HUES48 (cell line): ENCODE measurements around the gene RBM19.

Source experiments
- H3K27ac ChIP-seq: one replicate; pipeline ENCODE4 v1.7.0; 2013; ENCODE audit warnings: low read depth, low read length, inconsistent platforms
- H3K27me3 ChIP-seq: 2 replicates; pipeline ENCODE4 v1.6.1; 2013; ENCODE audit warnings: mild to moderate bottlenecking, low read length; ENCODE audit not compliant: control insufficient read depth, insufficient read depth
- H3K36me3 ChIP-seq: 2 replicates; pipeline ENCODE4 v1.6.1; 2013; ENCODE audit warnings: low read length; ENCODE audit not compliant: control insufficient read depth, insufficient read depth
- H3K4me1 ChIP-seq: 2 replicates; pipeline ENCODE4 v1.6.1; 2013; ENCODE audit warnings: mild to moderate bottlenecking, low read length; ENCODE audit not compliant: control insufficient read depth, insufficient read depth
- H3K4me3 ChIP-seq: 2 replicates; pipeline ENCODE4 v1.5.1; 2013; ENCODE audit warnings: mild to moderate bottlenecking, low read depth, low read length
- H3K9ac ChIP-seq: 2 replicates; pipeline ENCODE4 v1.6.1; 2013; ENCODE audit warnings: mild to moderate bottlenecking, low read depth, low read length, moderate library complexity
- H3K9me3 ChIP-seq: 2 replicates; pipeline ENCODE4 v1.6.1; 2013; ENCODE audit warnings: low read length; ENCODE audit not compliant: control insufficient read depth, insufficient read depth

RBM19 gene

DNA sequence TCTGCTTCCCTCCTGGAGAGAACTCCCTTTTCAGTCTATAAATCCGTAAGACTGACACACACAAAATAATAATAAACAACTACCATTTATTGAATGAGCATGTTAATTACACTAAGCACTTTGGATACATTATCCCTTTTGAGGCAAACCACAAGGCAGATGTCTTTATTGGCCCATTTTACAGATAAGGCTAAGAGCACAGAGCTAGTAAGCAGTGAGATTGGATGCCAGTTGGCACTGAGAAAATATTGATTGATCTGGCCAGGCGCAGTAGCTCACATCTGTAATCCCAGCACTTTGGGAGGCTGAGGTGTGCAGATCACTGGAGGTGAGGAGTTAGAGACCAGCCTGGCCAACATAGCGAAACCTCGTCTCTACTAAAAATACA is 21.9 kb upstream of the RBM19 start:
- no peak overlapping the region for H3K9ac ChIP-seq
- H3K4me3 ChIP-seq = no peak overlapping the region
- no peaks in the 10 kb centered on the region for H3K4me1 ChIP-seq
- H3K9me3 ChIP-seq = no peaks in the 10 kb centered on the region
- H3K36me3 ChIP-seq = no peaks in the 10 kb centered on the region
- H3K27ac ChIP-seq = no peak overlapping the region
- H3K27me3 ChIP-seq = no peaks in the 10 kb centered on the region

DNA sequence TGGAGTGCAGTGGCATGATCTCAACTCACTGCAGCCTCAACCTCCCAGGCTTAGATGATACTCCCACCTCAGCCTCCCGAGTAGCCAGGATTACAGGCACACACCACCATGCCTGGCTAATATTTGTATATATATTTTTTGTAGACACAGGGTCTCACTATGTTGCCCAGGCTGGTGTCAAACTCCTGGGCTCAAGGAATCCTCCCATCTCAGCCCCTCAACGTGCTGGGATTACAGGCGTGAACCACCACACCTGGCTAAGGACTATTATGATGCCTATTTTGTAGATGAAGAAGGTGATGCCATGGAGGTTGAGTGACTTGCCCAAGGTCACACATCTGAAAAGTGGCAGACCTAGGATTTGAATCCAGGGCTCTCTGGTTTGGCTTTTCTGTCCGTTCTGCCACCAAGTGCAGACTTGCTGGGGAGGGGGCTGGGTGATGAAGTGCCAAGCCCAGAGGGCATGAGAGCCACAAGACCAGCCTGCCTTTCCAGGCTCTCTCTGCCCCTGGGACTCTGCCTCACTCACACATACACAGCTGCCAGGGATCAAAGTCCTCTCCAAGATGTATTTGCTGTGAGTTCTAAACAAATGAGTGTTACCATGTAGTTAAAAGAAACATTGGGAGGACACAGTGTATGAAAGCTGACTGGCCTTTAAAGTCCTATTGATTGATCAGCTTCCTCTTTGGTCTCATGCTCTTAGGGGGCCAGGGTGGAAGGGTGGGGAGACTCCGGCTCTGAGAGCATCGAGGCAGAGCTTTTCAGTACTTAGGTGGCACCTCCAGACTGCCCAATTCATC is 21.3 kb upstream of the RBM19 start:
- H3K27ac ChIP-seq = no peak overlapping the region
- no peaks in the 10 kb centered on the region for H3K4me1 ChIP-seq
- no peak overlapping the region for H3K4me3 ChIP-seq
- no peaks in the 10 kb centered on the region for H3K9me3 ChIP-seq
- H3K36me3 ChIP-seq = no peaks in the 10 kb centered on the region
- H3K27me3 ChIP-seq = no peaks in the 10 kb centered on the region
- no peak overlapping the region for H3K9ac ChIP-seq

DNA sequence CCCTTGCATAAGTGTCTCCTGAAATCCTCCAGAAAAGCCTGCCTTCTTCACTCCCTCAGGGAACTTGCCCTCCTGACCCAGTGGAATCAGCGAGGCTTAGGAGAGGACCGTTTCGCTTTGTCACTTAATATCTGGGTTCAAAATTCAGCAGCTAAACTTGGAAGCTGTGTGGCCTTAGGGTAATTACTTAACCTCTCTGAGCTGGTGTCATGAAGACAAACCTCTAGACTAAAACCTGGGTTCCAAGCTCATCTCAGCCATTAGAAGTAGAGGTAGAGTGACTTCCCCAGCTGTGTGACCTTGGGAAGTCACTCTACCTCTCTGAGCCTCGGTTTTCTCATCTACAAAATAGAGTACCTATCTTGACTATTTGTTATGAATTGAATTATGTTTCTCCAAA is 18.3 kb upstream of the RBM19 start:
- no peaks in the 10 kb centered on the region for H3K27me3 ChIP-seq
- no peak overlapping the region for H3K9ac ChIP-seq
- no peak overlapping the region for H3K27ac ChIP-seq
- no peak overlapping the region for H3K4me3 ChIP-seq
- H3K9me3 ChIP-seq = no peaks in the 10 kb centered on the region
- no peaks in the 10 kb centered on the region for H3K36me3 ChIP-seq
- H3K4me1 ChIP-seq = no peaks in the 10 kb centered on the region

DNA sequence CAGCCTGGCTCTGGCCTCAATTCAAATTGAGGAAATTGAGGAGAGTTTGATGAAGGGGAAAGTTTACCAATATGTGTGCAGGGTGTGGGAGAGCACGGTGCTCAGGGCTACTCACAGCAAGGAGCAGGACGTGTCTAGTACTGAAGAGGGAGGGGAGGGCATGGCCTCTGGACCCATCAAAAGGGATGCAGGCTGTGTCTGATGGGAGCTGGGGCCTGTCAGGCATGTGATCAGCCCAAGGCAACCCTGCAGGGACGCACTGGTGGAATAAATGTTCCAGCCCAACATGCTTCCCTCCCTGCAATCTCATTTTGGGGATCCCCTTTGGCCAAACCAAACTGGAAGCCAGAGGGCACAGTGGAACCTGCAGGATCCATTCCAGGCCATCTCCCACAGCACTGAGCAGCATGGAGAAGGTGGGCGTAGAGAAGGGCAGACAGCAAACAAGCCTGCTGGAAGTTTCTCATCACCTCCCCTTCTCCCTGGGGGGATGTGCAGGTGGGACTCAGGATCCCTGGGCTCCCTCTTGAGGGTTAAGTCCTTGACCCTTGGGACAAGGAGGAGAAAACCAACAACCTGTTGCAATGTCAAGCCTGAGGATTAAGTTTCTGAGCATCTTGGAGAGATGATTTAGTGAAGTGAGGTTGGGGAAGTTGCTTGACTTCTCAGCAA is 17.8 kb upstream of the RBM19 start:
- Histone ChIP-seq H3K27ac (no peak overlapping the region), H3K9ac (no peak overlapping the region), H3K4me1 (no peaks in the 10 kb centered on the region), H3K4me3 (no peak overlapping the region), H3K9me3 (no peaks in the 10 kb centered on the region), H3K27me3 (no peaks in the 10 kb centered on the region), H3K36me3 (no peaks in the 10 kb centered on the region)

DNA sequence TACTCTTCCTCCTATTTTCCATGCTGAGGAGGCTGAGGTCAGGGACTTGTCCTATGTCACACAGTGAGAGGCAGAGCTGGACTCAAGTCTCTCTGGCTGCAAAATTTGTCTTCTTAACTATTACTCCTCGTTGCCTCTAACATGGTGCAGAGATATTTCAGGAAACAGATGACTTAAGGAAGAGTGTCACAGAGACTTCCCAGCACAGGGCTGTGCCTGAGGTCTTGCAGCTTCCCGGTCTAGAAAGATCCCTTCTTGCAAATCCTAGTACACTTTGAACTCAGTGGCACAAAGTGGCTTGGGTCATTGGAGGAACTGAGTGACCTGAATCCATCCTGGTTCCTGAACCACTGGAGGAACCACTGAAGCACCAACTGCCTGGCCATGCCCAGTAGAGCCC is 17.1 kb upstream of the RBM19 start:
- no peaks in the 10 kb centered on the region for H3K4me1 ChIP-seq
- no peak overlapping the region for H3K4me3 ChIP-seq
- no peaks in the 10 kb centered on the region for H3K9me3 ChIP-seq
- no peak overlapping the region for H3K9ac ChIP-seq
- no peaks in the 10 kb centered on the region for H3K36me3 ChIP-seq
- no peaks in the 10 kb centered on the region for H3K27me3 ChIP-seq
- H3K27ac ChIP-seq = no peak overlapping the region

DNA sequence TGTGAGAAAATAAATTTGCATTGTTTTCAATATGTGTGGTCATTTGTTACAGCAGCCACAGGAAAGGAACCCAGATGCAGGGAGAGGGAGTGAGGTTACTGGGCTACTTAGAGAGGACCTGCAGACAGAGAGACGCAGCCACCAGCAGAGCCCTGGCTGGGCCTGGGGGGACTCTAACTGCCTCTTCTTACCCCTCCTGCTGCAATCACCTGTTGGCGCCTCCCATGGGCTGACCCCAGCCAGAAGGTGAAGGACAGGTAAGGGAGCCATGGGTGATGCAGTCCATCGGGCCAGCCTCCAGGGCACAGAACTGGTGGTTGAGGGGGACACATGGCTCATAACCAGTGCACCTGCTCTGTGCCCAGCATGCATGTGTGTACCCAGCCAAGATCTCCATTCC is 15.8 kb upstream of the RBM19 start:
- Histone ChIP-seq H3K9ac (no peak overlapping the region), H3K9me3 (no peaks in the 10 kb centered on the region), H3K27me3 (no peaks in the 10 kb centered on the region), H3K36me3 (no peaks in the 10 kb centered on the region), H3K27ac (no peak overlapping the region), H3K4me1 (no peaks in the 10 kb centered on the region), H3K4me3 (no peak overlapping the region)

DNA sequence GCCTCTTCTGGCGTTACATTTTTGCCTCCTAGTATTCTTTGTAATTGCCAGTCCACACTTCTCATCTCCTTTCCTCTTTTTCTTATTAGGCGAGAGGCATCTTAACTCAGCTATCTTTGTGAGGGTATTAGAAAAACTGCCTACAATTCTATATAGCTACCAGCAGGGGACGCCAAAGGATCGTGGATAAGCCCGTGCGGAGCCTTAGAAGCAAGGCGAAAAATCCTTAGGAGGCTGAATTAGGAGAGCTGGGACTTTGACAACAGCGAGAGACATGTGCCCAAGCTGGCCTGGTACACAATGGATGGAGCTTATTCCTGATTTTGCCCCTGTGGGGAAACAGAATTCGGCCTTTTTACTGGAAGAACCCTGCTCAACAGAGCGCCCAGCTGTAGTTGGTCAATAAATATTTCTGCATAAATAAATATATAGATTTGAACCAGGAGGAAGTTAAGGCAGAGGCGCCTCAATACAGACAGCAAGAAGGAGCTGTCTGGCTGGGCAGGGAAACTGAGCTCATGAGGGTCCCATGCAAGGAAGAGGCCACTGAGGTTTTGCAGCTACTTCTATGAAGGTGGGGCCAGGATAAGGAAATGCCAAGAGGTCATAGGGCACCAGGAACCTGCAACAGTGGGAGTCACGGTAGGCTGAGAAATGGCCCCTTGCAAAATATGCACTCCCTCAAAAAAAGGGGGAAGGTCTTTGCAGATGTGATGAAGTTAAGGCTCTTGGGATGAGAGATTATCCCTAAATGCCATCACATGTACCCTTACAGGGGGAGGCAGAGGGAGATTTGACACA is 14.6 kb upstream of the RBM19 start:
- Histone ChIP-seq H3K4me1 (no peaks in the 10 kb centered on the region), H3K27me3 (no peaks in the 10 kb centered on the region), H3K9ac (no peak overlapping the region), H3K4me3 (no peak overlapping the region), H3K27ac (no peak overlapping the region), H3K9me3 (no peaks in the 10 kb centered on the region), H3K36me3 (no peaks in the 10 kb centered on the region)

DNA sequence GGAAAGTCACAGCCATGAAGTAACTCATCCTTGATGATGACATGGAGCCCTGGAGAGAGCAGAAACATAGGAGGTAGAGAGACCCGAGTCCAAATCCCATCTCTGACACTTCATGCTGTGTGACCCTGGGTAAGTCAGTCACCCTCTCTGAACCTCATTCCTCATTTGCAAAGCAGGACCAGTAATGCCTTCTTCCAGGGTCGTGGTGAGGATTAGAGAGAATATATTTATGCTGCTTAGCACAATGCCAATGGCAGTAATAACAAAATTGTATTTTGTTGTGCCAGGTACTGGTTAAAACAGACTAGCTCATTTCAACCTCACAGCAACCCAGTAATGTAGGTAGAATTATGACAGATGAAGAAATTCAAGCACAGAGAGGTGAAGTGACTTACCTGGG is 13.9 kb upstream of the RBM19 start:
- Histone ChIP-seq H3K9ac (no peak overlapping the region), H3K27me3 (no peaks in the 10 kb centered on the region), H3K36me3 (no peaks in the 10 kb centered on the region), H3K4me1 (no peaks in the 10 kb centered on the region), H3K9me3 (no peaks in the 10 kb centered on the region), H3K27ac (no peak overlapping the region), H3K4me3 (no peak overlapping the region)

DNA sequence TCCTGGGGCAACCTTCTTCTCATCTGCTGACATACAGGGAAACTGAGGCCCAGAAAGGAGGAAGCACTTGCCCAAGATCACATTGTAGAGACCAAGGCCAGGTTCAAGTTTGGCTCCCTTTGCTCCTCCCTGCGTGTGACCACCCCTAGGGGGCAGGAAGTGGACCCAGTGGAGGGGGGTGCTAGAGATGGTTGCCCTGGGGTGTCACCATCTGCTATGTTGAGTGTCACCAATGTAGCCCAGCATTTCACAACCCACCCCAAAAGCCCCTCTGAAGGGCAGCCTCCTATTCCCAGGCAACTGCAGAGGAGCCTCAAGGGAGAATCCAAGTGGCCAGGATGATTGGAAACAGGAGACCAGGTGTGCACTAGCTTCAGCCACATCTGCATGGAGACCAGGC is 12.0 kb upstream of the RBM19 start:
- Histone ChIP-seq H3K9me3 (no peaks in the 10 kb centered on the region), H3K27ac (no peak overlapping the region), H3K4me3 (no peak overlapping the region), H3K4me1 (no peaks in the 10 kb centered on the region), H3K9ac (no peak overlapping the region), H3K36me3 (no peaks in the 10 kb centered on the region), H3K27me3 (peaks cover 6% of the 10 kb centered on the region; the same call in 1 of the 2 replicates)

DNA sequence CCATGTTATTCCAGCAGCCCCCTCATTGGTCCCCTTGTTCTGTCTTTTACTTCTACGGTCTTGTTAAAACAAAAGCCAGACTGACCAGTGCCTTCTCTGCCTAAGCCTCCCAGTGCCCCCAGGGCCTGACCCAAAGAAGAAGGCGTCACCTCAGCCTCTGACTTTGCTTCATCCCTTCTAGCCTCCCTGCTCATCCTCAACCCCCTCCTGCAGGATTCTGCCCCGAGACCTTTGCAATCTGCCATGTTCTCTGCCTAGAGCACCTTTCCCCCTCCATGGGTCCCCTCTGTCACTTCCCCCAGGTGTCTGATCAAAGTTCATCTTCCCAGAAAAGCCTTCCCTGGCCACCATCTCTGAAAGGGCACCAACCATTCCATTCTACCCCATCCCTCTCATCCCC is 7.9 kb upstream of the RBM19 start:
- Histone ChIP-seq H3K27me3 (peaks cover 10% of the 10 kb centered on the region; the same call in 1 of the 2 replicates), H3K9me3 (no peaks in the 10 kb centered on the region), H3K4me1 (no peaks in the 10 kb centered on the region), H3K27ac (no peak overlapping the region), H3K4me3 (no peak overlapping the region), H3K36me3 (no peaks in the 10 kb centered on the region), H3K9ac (no peak overlapping the region)
